Stimulated activated CD8-positive, alpha-beta memory T cell treated with anti-CD3 and anti-CD28 coated beads, Interleukin-12 subunit alpha, Interleukin-12 subunit beta, amount 100 ng/mL, for 24 hours (primary cell): ENCODE results near the gene CSH2.
"Not testable (repeated sequence)": the region's sequence is repeated elsewhere in the genome, so short reads cannot be mapped to it uniquely, and the experiment has no call there.

Experiments
- DNase-seq: peaks from one replicate; pipeline ENCODE4 v3.0.0-alpha.2; 2020; ENCODE audit errors: extremely low read depth

The CSH2 gene

DNA sequence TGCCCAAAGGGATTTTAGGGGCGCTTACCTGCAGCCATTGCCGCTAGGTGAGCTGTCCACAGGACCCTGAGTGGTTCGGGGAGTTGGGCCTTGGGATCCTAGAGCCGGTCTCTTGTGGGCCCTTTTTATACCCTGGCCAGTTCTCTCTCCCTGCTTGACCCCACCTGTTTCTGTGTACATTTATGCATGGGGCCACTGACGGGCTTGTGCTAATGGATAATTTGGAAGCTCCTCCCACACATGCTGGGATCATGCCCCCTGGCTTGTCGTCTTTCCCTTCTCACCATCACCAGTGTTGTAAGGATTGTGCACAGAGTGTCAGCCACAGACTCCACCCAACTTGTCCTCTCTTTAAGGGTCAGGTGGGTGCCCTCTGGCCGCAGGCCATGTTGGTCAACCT, at the start of gene CSH2:
Gene CSH2, minus strand, starts transcription at position 101 of the 400 bp plus-strand sequence. Its CDS starts 63 bp downstream, at position 38.
- DNase-seq, result not testable (repeated sequence)

DNA sequence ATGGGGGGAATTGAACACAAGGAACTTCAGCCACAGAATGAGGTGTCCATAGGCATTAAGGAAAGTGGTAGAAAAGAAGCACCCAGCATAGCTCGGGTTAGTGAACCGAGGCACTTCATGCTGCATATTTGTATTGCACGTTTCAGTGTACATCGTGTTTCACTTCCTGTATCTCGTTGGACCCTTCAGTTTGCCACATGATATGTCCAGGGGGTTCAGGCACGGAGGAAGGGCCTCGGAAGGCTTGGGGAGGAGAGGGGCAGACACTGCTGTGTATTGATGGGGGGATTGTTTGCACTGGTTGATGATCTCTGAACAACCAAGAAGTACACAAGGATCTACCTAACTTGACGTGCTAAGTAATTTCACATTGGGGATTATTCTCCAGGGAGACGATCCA, 48.9 kb upstream of the CSH2 start:
- not testable (repeated sequence) for DNase-seq

DNA sequence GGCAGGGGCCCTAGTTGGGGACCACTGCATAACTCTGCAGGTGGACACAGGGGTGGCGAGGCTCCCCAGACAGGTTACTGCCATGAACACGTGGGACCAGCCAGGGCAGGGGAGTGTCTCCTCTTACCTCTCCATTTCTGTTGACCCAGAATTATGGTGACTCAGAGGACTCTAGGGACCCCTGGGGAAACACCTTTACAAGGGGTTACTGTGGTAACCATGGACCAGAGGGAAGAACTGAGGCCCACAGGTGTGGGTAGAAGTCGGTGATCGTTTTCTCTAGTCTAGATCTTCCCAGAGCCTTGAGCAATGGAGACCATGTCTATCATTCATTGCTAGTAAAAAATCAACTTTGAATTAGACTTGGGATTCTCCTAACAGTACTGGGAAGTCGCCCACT, 47.3 kb upstream of the CSH2 start:
- not testable (repeated sequence) for DNase-seq

DNA sequence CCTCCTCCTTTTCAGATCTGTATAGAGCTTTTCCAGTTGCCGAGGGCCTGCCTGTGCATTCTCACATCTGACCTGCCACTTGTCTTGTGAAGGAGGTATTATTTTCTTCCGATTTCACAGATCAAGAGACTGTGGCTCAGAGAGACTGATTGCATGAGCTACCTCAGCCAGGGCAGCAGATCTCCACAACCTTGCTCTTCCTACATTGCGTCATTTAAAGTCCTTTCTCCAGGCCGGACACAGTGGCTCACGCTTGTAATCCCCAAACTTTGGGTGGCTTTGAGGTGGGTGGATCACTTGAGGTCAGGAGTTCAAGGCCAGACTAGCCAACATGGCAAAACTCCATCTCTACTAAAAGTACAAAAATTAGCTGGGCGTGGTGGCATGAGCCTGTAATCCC, 46.6 kb upstream of the CSH2 start:
- not testable (repeated sequence) for DNase-seq

DNA sequence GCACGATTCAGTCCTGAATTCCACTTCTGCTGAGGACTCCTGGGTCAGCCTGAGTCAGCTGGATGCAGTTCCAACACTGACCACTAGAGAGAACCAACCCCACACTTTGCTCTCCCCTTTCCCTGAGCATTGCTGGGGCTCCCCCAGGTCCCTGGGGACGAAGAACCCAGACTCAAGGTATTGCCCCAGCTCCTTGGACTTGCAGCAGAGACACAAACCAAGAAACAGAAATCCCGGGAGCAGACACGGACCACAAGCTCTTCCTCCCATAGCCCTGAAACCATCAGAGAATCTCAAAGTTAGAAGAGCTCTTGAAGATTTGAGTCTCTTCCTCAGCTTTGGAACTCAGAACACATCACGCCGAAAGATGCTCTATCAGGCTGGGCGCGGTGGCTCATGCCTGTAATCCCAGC, 45.8 kb upstream of the CSH2 start:
- no peak for DNase-seq

DNA sequence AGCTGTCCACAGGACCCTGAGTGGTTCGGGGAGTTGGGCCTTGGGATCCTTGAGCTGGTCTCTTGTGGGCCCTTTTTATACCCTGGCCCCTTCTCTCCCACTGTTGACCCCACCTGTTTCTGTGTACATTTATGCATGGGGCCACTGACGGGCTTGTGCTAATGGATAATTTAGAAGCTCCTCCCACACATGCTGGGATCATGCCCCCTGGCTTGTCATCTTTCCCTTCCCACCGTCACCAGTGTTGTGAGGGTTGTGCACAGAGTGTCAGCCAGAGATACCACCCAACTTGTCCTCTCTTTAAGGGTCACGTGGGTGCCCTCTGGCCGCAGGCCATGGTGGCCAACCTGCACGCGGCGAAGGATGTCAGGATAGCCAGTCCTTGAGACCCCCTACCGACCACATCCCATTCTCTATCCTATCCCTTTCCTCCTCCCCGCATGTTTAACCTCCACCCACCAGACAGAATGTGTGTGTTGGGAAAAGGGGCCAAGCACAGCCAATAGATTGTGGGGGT, 45.4 kb upstream of the CSH2 start, which contains the start of gene GH1:
Gene GH1, minus strand, starts transcription at position 51 of the 517 bp plus-strand sequence. CDS start 63 bp downstream, outside the sequence.
- DNase-seq, result not testable (repeated sequence)

DNA sequence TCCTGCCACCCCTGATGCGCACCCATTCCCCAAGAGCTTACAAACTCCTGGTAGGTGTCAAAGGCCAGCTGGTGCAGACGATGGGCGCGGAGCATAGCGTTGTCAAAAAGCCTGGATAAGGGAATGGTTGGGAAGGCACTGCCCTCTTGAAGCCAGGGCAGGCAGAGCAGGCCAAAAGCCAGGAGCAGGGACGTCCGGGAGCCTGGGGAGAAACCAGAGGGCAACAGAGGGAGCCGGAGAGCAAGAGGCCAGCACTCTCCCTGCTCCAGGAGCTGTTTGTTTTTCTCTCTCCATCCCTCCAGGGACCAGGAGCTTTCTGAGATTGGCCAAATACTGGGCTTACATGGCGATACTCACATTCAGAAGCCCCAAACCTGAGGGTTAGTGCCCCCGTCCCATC, 44.8 kb upstream of the CSH2 start:
- DNase-seq, result no peak

DNA sequence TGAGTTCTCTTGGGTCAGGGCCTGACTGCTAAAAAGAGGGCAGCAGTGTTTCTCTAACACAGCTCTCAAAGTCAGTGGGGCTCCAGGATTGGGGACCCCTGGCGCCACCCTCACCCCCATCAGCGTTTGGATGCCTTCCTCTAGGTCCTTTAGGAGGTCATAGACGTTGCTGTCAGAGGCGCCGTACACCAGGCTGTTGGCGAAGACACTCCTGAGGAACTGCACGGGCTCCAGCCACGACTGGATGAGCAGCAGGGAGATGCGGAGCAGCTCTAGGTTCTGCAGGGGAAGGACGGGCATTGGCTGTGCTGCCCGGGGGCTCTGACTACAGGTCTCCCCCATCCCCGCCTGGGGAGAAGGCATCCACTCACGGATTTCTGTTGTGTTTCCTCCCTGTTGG, 44.2 kb upstream of the CSH2 start:
- no peak for DNase-seq

DNA sequence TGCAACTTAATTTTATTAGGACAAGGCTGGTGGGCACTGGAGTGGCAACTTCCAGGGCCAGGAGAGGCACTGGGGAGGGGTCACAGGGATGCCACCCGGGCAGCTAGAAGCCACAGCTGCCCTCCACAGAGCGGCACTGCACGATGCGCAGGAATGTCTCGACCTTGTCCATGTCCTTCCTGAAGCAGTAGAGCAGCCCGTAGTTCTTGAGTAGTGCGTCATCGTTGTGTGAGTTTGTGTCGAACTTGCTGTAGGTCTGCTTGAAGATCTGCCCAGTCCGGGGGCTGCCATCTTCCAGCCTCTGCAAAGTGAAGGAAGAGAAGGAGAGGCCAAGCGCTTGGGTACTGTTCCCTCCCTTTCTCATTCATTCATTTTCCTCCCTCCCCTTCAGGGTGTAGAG, 43.7 kb upstream of the CSH2 start:
- not testable (repeated sequence) for DNase-seq

DNA sequence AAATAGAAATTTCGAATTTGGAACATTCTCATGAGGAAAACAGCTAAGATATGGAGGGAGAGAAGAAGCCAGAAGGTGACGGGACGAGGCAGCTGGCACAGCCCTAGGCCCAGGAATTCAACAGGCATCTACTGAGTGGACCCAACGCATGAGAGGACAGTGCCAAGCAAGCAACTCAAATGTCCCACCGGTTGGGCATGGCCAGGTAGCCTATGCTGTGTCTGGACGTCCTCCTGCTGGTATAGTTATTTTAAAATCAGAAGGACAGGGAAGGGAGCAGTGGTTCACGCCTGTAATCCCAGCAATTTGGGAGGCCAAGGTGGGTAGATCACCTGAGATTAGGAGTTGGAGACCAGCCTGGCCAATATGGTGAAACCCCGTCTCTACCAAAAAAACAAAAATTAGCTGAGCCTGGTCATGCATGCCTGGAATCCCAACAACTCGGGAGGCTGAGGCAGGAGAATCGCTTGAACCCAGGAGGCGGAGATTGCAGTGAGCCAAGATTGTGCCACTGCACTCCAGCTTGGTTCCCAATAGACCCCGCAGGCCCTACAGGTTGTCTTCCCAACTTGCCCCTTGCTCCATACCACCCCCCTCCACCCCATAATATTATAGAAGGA, 43.2 kb upstream of the CSH2 start:
- DNase-seq, result no peak

DNA sequence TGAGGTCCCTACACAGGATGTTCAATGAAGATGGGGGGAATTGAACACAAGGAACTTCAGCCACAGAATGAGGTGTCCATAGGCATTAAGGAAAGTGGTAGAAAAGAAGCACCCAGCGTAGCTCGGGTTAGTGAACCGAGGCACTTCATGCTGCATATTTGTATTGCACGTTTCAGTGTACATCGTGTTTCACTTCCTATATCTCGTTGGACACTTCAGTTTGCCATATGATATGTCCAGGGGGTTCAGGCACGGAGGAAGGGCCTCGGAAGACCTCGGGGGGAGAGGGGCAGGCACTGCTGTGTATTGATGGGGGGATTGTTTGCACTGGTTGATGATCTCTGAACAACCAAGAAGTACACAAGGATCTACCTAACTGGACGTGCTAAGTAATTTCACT, 42.3 kb upstream of the CSH2 start:
- DNase-seq, result not testable (repeated sequence)

DNA sequence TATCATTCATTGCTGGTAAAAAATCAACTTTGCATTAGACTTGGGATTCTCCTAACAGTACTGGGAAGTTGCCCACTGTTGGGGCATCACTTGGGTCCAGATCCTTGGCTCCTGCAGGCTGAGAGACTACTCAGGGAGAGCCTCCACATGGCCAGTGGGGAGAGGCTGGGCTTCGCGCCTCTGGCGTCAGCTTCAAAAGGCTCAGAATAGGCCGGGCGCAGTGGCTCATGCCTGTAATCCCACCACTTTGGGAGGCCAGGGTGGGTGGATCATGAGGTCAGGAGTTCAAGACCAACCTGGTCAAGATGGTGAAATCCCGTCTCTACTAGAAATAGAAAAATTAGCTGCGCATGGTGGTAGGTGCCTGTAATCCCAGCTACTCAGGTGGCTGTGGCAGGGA, 41.0 kb upstream of the CSH2 start:
- DNase-seq, result no peak

DNA sequence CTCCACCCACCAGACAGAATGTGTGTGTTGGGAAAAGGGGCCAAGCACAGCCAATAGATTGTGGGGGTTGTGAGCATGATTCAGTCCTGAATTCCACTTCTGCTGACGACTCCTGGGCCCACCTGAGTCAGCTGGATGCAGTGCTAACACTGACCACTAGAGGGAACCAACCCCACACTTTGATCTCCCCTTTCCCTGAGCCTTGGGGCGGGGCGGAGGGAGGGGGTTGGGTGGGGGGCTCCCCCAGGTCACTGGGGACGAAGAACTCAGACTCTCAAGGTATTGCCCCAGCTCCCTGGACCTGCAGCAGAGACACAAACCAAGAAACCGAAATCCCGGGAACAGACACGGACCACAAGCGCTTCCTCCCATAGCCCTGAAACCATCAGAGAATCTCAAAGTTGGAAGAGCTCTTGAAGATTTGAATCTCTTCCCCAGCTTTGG, 38.2 kb upstream of the CSH2 start:
- no peak for DNase-seq

DNA sequence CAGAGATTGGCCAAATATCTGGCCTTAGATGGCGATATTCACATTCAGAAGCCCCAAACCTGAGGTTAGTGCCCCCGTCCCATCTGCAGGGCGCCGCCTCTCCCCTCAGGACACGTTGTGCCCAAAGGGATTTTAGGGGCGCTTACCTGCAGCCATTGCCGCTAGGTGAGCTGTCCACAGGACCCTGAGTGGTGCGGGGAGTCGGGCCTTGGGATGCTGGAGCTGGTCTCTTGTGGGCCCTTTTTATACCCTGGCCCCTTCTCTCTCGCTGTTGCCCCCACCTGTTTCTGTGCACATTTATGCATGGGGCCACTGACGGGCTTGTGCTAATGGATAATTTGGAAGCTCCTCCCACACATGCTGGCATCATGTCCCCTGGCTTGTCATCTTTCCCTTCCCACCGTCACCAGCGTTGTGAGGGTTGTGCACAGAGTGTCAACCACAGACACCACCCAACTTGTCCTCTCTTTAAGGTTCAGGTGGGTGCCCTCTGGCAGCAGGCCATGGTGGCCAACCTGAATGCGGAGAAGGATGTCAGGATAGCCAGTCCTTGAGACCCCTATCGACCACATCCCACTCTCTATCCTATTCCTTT, 37.7 kb upstream of the CSH2 start, which contains the start of gene CSHL1:
Gene CSHL1, minus strand, starts transcription at position 218 of the 595 bp plus-strand sequence. Its CDS starts 62 bp downstream, at position 156.
- no peak for DNase-seq

DNA sequence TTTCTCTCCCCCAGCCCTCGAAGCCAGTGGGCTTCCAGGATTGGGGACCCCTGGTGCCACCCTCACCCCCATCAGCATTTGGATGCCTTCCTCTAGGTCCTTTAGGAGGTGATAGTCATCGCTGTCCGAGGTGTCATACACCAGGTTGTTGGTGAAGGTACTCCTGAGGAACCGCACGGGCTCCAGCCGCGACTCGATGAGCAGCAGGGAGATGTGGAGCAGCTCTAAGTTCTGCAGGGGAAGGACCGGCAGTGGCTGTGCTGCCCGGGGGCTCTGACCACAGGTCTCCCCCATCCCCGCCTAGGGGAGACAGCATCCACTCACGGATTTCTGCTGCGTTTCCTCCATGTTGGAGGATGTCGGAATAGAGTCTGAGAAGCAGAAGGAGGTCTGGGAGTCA, 36.6 kb upstream of the CSH2 start:
- no peak for DNase-seq

DNA sequence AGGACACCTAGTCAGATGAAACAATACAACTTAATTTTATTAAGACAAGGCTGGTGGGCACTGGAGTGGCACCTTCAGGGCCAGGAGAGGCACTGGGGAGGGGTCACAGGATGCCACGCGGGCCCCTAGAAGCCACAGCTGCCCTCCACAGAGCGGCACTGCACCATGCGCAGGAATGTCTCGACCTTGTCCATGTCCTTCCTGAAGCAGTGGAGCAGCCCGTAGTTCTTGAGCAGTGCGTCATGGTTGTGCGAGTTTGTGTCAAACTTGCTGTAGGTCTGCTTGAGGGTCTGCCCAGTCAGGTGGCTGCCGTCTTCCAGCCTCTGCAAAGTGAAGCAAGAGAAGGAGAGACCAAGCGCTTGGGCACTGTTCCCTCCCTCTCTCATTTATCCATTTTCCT, 36.1 kb upstream of the CSH2 start:
- DNase-seq, result not testable (repeated sequence)

DNA sequence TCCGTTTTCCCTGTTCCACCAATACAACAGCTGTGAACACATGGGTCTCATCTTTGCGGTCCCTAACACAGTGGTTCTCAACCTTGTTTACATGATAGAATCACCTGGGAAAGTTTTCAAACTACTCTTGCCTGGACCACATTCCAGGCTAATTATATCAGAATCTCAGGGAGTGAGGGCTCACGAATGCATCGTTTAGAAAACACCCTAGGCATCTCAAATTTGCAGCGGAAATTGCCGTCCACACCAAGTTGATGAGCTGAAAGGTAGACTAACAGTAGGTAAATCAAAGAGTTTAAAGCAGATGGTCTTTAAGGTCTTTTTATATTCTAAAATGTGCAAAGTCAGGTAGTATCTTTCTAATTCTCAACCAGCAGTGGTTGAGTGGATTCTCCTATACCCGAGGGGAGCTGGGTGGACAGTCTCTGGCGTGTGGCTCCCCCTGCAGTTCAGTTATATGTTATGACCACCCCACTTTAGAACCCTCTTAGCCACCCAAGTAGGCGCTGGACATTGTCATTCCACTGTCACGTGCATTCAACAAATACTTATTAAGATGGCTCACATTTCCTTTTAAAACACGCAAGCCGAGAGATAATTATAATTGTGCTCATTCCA, 33.8 kb upstream of the CSH2 start:
- not testable (repeated sequence) for DNase-seq

DNA sequence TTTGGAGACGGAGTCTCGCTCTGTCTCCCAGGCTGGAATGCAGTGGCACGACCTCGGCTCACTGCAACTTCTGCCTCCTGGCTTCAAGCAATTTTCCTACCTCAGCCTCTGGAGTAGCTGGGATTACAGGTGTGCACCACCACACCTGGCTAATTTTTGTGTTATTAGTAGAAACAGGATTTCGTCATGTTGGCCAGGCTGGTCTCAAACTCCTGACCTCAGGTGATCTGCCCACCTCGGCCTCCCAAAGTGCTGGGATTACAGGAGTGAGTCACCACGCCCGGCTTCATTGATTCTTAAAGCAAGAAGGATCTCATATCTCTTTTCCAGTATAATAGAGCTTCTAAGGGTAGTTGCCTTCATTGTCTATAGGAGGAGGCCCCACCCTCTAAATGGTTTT, 31.3 kb upstream of the CSH2 start:
- DNase-seq, result not testable (repeated sequence)

DNA sequence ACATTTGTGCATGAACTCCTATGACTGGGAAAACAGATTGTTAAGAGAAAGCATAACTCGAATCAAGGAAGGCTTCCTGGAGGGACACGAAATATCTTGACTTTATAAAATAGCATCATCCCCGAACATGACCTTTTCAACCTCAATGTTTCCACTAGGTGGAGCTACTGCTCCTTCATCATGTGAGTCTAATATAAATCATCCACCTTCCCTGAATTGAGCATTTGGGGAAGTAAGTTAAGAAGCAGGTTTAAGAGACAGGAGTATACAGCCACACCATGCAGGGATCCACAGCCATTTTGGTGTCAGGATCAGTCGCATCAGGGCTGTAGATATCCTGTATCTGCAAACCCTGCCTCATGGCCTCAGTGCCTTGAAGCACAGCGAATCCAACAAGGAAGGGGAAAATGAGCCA, 30.3 kb upstream of the CSH2 start:
- DNase-seq, result not testable (repeated sequence)

DNA sequence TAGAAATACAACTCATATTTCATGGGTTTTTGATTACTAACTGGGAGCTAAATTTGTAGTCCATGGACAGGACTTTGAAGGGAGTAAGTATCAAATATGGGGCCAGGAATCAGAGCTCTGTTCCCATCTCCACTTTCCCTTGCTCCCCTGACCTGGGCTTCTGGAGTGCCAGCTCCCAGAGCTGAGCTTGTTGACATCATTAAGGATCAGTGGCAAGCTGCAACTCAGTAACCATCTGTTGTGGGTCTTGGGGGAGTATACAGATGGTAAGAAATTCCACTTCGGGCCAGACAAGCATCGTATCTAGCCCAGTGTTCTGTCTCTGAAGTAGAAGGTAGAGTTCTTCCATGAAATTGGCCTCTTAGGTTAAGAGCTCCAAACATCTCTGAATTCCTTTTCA, 28.5 kb upstream of the CSH2 start:
- DNase-seq, result not testable (repeated sequence)

DNA sequence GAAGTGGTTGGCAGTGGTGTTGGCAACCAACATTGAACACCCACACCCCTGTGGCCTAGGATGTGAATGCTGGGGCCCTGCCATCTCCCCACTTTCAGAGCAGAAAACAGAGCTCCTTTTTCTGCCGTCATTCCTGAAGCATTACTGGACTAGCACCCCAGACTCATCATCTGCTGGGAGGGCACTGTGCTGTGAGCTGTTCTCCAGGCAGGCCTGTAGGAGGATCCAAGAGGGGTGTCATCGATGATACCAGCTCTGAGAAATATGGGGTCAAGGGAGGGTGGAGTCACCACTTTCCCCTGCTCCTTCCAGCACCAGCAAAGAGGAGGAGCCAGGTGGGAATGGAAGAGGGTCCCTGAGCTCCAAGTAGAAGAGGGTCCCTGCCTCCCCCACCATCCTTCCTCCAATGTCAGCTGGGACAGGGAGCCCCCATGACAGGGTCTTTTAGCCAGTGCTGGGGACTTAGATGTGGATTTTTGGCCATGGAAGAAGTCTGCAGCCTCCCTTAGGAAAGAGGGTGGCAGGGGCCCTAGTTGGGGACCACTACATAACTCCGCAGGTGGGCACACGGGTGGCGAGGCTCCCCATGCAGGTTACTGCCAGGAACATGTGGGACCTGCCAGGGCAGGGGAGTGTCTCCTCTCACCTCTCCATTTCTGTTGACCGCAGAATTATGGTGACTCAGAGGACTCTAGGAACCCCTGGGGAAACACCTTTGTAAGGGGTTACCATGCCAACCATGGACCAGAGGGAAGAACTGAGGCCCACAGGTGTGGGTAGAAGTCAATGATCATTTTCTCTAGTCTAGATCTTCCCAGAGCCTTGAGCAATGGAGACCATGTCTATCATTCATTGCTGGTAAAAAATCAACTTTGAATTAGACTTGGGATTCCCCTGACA, 25.7 kb upstream of the CSH2 start:
- DNase-seq, result not testable (repeated sequence)
